Astrocyte (in vitro differentiated cells and primary cell): Measurements from ENCODE around the gene TNRC6A.

Source experiments
- EZH2 ChIP-seq: IDR thresholded peaks from 2 replicates; pipeline ENCODE4 v1.6.1; 2012; ENCODE audit warnings: mild to moderate bottlenecking, low read length, inconsistent platforms; ENCODE audit not compliant: insufficient read depth
- TF ChIP-seq, protein P1 (sequence below): IDR thresholded peaks from 2 replicates; pipeline ENCODE4 v1.5.1; 2011; ENCODE audit warnings: low read depth, mild to moderate bottlenecking, inconsistent platforms, low read length, moderate library complexity; ENCODE audit not compliant: insufficient read depth

DNA sequence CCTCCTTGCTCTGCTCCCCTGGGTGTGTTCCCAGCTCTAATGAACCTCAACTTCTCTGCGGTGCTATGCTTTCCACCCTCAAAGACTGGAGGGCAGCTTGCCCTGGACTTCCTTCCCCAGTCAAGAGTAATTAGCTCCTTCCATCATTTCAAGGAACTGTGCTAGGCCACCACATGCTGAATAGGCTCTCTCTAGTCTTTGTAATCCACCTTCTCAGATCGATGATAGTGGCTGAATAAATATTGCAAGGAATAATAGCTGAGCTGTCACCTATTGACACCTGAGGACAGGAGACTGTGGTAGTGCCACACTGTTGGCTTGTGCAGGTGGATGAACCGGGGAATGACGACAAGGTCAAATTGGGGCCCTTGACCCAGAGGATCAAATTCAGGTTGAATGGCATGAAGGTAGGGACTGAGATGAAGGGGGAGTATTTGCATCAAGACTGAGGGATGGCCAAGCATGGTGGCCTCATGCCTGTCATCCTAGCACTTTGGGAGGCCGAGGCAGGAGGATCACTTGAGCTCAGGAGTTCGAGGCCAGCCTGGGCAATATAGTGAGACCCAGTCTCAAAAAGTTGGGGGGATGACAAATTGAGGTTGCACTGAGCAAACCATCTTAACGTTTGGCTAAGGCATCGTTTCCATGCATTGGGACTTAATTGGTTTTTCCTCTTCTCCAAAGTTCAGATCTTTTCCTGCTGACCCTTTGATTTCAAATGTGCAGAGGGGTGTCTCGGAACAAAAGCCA lies 97.5 kb downstream of the TNRC6A start:
- no peak for TF ChIP-seq EZH2
- TF ChIP-seq, protein P1, sequence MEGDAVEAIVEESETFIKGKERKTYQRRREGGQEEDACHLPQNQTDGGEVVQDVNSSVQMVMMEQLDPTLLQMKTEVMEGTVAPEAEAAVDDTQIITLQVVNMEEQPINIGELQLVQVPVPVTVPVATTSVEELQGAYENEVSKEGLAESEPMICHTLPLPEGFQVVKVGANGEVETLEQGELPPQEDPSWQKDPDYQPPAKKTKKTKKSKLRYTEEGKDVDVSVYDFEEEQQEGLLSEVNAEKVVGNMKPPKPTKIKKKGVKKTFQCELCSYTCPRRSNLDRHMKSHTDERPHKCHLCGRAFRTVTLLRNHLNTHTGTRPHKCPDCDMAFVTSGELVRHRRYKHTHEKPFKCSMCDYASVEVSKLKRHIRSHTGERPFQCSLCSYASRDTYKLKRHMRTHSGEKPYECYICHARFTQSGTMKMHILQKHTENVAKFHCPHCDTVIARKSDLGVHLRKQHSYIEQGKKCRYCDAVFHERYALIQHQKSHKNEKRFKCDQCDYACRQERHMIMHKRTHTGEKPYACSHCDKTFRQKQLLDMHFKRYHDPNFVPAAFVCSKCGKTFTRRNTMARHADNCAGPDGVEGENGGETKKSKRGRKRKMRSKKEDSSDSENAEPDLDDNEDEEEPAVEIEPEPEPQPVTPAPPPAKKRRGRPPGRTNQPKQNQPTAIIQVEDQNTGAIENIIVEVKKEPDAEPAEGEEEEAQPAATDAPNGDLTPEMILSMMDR: no peak
